ENCODE results near the gene TBC1D32.
"Not testable (repeated sequence)": the region's sequence is repeated elsewhere in the genome, so short reads cannot be mapped to it uniquely, and the experiment has no call there.

The TBC1D32 gene

DNA sequence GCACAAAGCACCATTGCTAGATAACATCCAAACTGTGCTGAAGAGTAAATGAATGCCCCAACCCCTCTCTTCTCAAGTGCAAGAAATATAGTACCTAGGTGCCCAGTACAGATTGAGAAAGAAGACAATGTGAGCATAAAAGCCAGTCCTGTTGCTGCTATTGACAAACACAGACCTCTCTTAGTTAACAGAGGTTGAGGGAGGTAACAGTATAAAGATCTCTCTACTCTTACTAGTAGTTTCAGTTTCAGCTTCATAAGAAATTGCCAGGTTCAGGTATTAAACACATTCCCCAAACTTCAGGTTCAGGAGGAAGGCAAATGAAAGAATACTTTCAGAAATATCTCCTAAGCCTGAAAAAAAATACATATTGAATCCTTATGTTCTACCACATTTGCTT, 31.4 kb downstream of the TBC1D32 start:
- TF ChIP-seq, protein P1, sequence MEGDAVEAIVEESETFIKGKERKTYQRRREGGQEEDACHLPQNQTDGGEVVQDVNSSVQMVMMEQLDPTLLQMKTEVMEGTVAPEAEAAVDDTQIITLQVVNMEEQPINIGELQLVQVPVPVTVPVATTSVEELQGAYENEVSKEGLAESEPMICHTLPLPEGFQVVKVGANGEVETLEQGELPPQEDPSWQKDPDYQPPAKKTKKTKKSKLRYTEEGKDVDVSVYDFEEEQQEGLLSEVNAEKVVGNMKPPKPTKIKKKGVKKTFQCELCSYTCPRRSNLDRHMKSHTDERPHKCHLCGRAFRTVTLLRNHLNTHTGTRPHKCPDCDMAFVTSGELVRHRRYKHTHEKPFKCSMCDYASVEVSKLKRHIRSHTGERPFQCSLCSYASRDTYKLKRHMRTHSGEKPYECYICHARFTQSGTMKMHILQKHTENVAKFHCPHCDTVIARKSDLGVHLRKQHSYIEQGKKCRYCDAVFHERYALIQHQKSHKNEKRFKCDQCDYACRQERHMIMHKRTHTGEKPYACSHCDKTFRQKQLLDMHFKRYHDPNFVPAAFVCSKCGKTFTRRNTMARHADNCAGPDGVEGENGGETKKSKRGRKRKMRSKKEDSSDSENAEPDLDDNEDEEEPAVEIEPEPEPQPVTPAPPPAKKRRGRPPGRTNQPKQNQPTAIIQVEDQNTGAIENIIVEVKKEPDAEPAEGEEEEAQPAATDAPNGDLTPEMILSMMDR (IDR thresholded peaks at IDR 0.05; ENCODE audit: insufficient read depth, low read length, poor library complexity, severe bottlenecking), result no peak
- Histone ChIP-seq H3K4me3 (replicated peaks; ENCODE audit: low read depth, low read length) (no peak overlapping the region), H3K27me3 (replicated peaks; ENCODE audit: control insufficient read depth, insufficient read depth, low read length) (no peaks in the 10 kb centered on the region)

DNA sequence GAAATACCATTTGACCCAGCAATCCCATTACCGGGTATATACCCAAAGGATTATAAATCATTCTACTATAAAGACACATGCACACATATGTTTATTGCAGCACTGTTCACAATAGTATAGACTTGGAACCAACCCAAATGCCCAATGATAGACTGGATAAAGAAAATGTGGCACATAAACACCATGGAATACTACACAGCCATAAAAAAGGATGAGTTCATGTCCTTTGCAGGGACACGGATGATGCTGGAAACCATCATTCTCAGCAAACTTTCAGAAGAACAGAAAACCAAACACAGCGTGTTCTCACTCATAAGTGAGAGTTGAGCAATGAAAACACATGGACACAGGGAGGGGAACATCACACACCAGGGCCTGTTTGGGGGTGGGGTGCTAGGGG, 33.1 kb downstream of the TBC1D32 start:
- not testable (repeated sequence) for H3K36me3 ChIP-seq (ENCODE audit: control insufficient read depth, insufficient read depth, low read length); H3K27me3 ChIP-seq (replicated peaks; ENCODE audit: control insufficient read depth, insufficient read depth, low read length); DNase-seq (ENCODE audit: extremely low read depth, insufficient read length); H3K4me3 ChIP-seq (replicated peaks; ENCODE audit: low read depth, low read length)

More for the DNA sequence above, 31.4 kb downstream of the TBC1D32 start:
- no peak for DNase-seq (ENCODE audit: extremely low read depth, insufficient read length)
- H3K36me3 ChIP-seq (ENCODE audit: control insufficient read depth, insufficient read depth, low read length), result no peaks in the 10 kb centered on the region

DNA sequence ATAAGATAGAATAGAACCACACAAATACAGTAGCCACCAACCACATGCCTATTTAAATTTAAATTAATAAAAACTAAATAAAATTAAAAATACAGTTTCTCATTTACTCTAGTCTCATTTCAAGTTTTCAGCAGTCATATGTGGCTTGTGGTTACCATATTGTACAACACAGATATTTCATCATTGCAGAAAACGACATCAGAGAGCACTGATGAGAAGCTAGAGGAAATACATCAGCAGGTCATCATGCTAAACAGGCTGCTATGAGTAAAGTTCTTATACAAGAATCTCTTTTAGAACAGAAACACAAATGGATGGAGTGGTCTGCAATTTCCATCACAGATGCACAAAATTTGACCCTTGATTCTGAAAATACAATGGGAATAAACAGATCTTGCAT, 36.6 kb downstream of the TBC1D32 start:
- no peaks in the 10 kb centered on the region for H3K27me3 ChIP-seq (replicated peaks; ENCODE audit: control insufficient read depth, insufficient read depth, low read length)
- DNase-seq (ENCODE audit: extremely low read depth, insufficient read length), result no peak
- TF ChIP-seq, protein P1 (IDR thresholded peaks at IDR 0.05; ENCODE audit: insufficient read depth, low read length, poor library complexity, severe bottlenecking), result no peak
- H3K4me3 ChIP-seq (replicated peaks; ENCODE audit: low read depth, low read length), result no peak overlapping the region
- H3K36me3 ChIP-seq (ENCODE audit: control insufficient read depth, insufficient read depth, low read length), result no peaks in the 10 kb centered on the region

- TF ChIP-seq, protein P1 (IDR thresholded peaks at IDR 0.05; ENCODE audit: insufficient read depth, low read length, poor library complexity, severe bottlenecking), result no peak
- DNase-seq (ENCODE audit: extremely low read depth, insufficient read length), result no peak
Observed at GRCh38 chr6:121285041-121285440, 49.2 kb downstream of the TBC1D32 start.

GRCh38 chr6:121274666-121275295, 59.5 kb downstream of the TBC1D32 start:
- no peaks in the 10 kb centered on the region for H3K27me3 ChIP-seq (replicated peaks; ENCODE audit: control insufficient read depth, insufficient read depth, low read length)
- no peak overlapping the region for H3K4me3 ChIP-seq (replicated peaks; ENCODE audit: low read depth, low read length)
- no peaks in the 10 kb centered on the region for H3K36me3 ChIP-seq (ENCODE audit: control insufficient read depth, insufficient read depth, low read length)
- TF ChIP-seq, protein P1 (IDR thresholded peaks at IDR 0.05; ENCODE audit: insufficient read depth, low read length, poor library complexity, severe bottlenecking), result no peak
- DNase-seq (ENCODE audit: extremely low read depth, insufficient read length), result no peak

More at GRCh38 chr6:121285041-121285440, 49.2 kb downstream of the TBC1D32 start:
- Histone ChIP-seq H3K4me3 (replicated peaks; ENCODE audit: low read depth, low read length) (no peak overlapping the region), H3K36me3 (ENCODE audit: control insufficient read depth, insufficient read depth, low read length) (no peaks in the 10 kb centered on the region), H3K27me3 (replicated peaks; ENCODE audit: control insufficient read depth, insufficient read depth, low read length) (no peaks in the 10 kb centered on the region)

GRCh38 chr6:121263742-121264141, 70.5 kb downstream of the TBC1D32 start:
- TF ChIP-seq, protein P1 (IDR thresholded peaks at IDR 0.05; ENCODE audit: insufficient read depth, low read length, poor library complexity, severe bottlenecking), result no peak
- Histone ChIP-seq H3K4me3 (replicated peaks; ENCODE audit: low read depth, low read length) (no peak overlapping the region), H3K27me3 (replicated peaks; ENCODE audit: control insufficient read depth, insufficient read depth, low read length) (no peaks in the 10 kb centered on the region), H3K36me3 (ENCODE audit: control insufficient read depth, insufficient read depth, low read length) (no peaks in the 10 kb centered on the region)
- DNase-seq (ENCODE audit: extremely low read depth, insufficient read length), result no peak

All from GM06990 (cell line).